Mucosa of rectum (tissue), 2 donors: ENCODE results near the gene ENTPD1.
"Not testable (repeated sequence)": the region's sequence is repeated elsewhere in the genome, so short reads cannot be mapped to it uniquely, and the experiment has no call there.

Source experiments
- H3K27ac ChIP-seq, 2 donors: one replicate each; pipeline ENCODE4 v1.7.0; 2013; ENCODE audit warnings: inconsistent platforms in 2 of 2, low read depth in 2 of 2, low read length in 2 of 2
- H3K27me3 ChIP-seq, 2 donors: one replicate each; pipeline ENCODE4 v1.7.0; 2013; ENCODE audit warnings: low read length in 2 of 2; ENCODE audit not compliant: control insufficient read depth in 2 of 2, insufficient read depth in 2 of 2
- H3K36me3 ChIP-seq, 2 donors: one replicate each; pipeline ENCODE4 v1.7.0; 2013; ENCODE audit warnings: low read length in 2 of 2; ENCODE audit not compliant: control insufficient read depth in 2 of 2, insufficient read depth in 2 of 2
- H3K4me1 ChIP-seq, 2 donors: one replicate each; pipeline ENCODE4 v1.7.0; 2013; ENCODE audit warnings: low read length in 2 of 2, mild to moderate bottlenecking in 1 of 2; ENCODE audit not compliant: control insufficient read depth in 2 of 2, insufficient read depth in 2 of 2
- H3K4me3 ChIP-seq, 2 donors: one replicate each; pipeline ENCODE4 v1.7.0; 2013; ENCODE audit warnings: low read length in 2 of 2
- H3K9ac ChIP-seq, 2 donors: one replicate each; pipeline ENCODE4 v1.7.0; 2013; ENCODE audit warnings: low read length in 2 of 2, low read depth in 1 of 2, mild to moderate bottlenecking in 1 of 2
- H3K9me3 ChIP-seq, 2 donors: one replicate each; pipeline ENCODE4 v1.7.0; 2013; ENCODE audit warnings: low read length in 2 of 2; ENCODE audit not compliant: control insufficient read depth in 2 of 2
- donor health status: healthy.
- donor health status: Normal muscosa, but diverticular disease.

Gene ENTPD1

DNA sequence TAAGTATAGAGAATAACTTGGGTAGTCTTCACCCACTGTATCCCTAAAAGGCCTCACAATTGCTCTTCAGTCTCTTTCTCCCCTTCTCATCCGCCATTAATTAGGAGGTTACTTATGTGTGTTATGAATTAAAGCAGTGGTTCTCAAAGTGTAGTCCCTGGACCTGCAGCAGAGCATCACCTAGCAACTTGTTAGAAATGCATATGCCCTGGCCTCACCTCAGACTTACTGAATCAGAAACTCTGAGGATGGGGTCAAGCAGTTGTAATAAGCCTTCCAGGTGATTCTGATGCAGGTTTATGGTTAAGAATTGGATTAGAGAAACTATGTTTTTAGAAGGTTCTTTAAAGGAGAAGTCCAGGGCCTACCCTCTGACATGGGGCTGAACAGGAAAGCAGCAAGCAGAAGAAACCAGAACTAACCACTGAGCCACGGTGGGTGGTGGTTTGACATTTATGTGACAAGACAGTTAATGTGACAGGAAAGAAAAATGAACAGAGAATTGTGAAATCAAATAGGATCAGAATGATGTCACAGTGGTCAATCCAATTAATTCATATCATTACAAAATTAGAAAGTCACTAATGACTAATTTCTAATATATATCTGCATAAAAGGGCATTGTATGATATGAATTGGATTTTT lies 37.6 kb downstream of the ENTPD1 start:
- Histone ChIP-seq H3K27ac (peak overlapping the region; percentile 59 to 63), H3K9me3 (no peaks in the 10 kb centered on the region), H3K4me1 (peaks cover 0 to 2% of the 10 kb centered on the region in 2 donors), H3K27me3 (no peaks in the 10 kb centered on the region), H3K9ac (no peak overlapping the region), H3K4me3 (no peak overlapping the region), H3K36me3 (no peaks in the 10 kb centered on the region)

DNA sequence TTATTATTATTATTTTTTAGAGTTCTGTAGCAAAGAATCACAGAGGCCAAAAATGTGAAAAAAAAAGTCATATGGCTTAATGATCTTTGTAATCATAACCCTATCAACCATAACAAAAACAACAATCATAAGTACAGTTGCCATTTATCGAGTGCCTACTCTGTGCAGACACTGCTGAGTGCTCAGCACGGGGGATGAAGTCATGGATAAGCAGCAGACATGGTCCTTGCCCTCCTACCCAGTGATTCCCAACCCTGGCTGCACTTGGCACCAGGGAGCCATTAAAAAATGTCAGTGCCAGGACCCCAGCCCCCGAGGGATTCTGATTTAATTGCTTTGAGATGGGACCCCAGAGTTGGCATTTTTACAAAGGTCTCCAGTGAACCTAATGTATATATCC lies 38.2 kb downstream of the ENTPD1 start:
- H3K9ac ChIP-seq = no peak overlapping the region
- peak overlapping the region in 1 of 2 donors; percentile 2 for H3K27ac ChIP-seq
- H3K4me1 ChIP-seq = peaks cover 0 to 2% of the 10 kb centered on the region in 2 donors
- H3K4me3 ChIP-seq = no peak overlapping the region
- H3K27me3 ChIP-seq = no peaks in the 10 kb centered on the region
- H3K9me3 ChIP-seq = no peaks in the 10 kb centered on the region
- no peaks in the 10 kb centered on the region for H3K36me3 ChIP-seq

DNA sequence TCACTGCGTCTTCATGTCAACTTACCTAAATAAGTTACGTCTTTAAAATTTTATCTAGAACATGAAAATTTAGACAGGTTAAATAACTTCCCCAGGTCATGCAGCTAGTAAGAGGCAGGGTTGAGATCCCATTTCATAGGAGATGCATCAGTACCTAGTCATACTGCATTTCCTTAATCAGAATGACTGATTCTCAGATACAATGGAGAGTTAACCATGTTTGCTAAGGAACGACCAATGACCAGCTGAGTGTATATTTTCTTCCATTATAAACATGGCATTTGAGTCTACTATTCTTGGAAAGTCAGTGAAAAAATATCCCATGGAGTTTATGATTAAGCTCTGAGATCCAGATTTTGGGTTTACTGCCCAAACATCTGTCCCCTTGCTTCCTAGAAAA lies 39.6 kb downstream of the ENTPD1 start:
- H3K9ac ChIP-seq = no peak overlapping the region
- no peak overlapping the region for H3K4me3 ChIP-seq
- no peaks in the 10 kb centered on the region for H3K27me3 ChIP-seq
- no peaks in the 10 kb centered on the region for H3K9me3 ChIP-seq
- H3K4me1 ChIP-seq = peaks cover 0 to 2% of the 10 kb centered on the region in 2 donors
- no peaks in the 10 kb centered on the region for H3K36me3 ChIP-seq
- H3K27ac ChIP-seq = no peak overlapping the region

DNA sequence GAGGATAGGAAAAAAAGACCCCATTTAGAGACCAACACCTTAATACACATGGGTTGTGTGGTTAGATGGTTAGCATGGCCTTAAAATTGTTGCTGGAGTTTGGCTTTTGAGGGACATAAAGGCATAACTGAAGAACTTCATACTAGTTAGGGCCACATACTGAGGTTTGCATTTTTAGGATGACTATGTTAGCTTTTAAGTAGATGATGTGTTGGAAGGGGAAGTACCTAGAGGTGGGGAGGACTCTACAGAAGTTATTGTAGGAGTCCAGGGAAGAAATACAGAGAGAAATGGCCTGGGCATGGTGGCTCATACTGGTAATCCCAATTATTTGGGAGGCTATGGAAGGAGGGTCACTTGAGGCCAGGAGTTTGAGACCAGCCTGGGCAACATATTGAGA lies 40.5 kb downstream of the ENTPD1 start:
- peaks cover 0 to 2% of the 10 kb centered on the region in 2 donors for H3K4me1 ChIP-seq
- no peak overlapping the region for H3K4me3 ChIP-seq
- no peaks in the 10 kb centered on the region for H3K27me3 ChIP-seq
- H3K36me3 ChIP-seq = no peaks in the 10 kb centered on the region
- no peaks in the 10 kb centered on the region for H3K9me3 ChIP-seq
- no peak overlapping the region for H3K9ac ChIP-seq
- H3K27ac ChIP-seq = no peak overlapping the region

DNA sequence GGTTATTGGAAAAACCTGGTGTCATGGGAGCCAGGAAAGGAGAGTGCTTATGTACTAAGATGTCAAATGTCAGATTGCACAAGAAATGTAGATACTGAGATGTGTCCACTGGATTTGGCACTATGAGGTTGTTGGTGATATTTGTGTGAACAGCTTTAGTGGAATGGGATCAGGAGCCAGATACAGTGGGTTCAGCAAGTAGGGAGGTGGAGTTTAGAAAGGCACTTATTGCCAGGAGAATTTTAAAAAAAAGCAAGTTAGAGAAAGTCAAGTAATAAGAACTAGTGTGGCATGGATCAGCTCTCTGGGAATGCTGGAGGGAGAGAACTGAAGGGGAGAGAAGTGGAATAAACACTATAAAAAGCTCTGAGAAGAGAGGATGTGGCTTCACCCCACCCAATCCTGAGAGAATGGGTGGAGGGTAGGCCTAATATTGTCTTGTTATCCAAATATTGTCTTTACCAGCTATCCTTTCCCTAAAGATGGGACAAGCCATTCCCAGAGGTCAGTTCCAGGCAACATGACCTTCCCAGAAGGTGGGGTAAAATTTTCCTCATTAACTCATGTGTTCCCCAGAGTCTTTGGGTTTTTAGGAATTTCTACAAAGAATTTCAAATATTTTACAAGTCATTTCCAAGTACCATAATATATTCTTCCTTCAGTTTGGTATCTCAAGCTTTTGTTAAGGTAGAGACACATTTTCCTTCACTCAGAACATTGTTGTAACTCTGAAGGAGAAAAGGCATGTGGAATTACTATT lies 42.3 kb downstream of the ENTPD1 start:
- no peaks in the 10 kb centered on the region for H3K36me3 ChIP-seq
- no peak overlapping the region for H3K4me3 ChIP-seq
- H3K27me3 ChIP-seq = no peaks in the 10 kb centered on the region
- H3K9me3 ChIP-seq = no peaks in the 10 kb centered on the region
- no peak overlapping the region for H3K9ac ChIP-seq
- no peak overlapping the region for H3K27ac ChIP-seq
- no peaks in the 10 kb centered on the region for H3K4me1 ChIP-seq

DNA sequence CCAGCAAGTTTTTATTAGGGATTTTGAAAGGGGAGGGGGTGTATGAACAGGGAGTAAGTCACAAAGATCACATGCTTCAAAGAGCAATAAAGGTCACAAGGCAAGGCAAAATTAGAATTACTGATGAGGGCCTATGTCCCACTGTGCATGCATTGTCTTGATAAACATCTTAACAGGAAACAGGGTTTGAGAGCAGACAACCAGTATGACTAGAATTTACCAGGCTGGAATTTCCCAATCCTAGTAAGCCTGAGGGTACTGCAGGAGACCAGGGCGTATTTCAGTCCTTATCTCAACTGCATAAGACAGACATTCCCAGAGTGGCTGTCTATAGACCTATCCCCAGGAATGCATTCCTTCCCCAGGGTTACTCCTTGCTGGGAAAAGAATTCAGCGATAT lies 44.3 kb downstream of the ENTPD1 start:
- H3K27me3 ChIP-seq, H3K9ac ChIP-seq, H3K27ac ChIP-seq, H3K36me3 ChIP-seq, H3K4me1 ChIP-seq, H3K4me3 ChIP-seq, H3K9me3 ChIP-seq: not testable (repeated sequence)

DNA sequence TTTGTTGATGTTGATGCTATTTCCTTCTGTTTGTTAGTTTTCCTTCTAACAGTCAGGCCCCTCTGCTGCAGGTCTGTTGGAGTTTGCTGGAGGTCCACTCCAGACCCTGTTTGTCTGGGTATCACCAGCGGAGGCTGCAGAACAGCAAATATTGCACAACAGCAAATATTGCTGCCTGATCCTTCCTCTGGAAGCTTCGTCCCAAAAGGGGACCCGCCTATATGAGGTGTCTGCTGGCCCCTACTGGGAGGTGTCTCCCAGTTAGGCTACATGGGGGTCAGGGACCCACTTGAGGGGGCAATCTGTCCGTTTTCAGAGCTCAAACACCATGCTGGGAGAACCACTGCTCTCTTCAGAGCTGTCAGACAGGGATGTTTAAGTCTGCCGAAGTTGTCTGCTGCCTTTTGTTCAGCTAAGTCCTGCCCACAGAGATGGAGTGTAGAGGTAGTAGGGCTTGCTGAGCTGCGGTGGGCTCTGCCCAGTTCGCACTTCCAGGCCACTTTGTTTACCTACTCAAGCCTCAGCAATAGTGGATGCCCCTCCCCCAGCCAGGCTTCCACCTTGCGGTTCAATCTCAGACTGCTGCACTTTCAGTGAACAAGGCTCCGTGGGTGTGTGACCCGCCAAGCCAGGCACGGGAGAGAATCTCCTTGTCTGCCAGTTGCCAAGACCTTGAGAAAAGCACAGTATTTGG lies 50.9 kb downstream of the ENTPD1 start:
- not testable (repeated sequence) for H3K4me1 ChIP-seq, H3K9me3 ChIP-seq, H3K27ac ChIP-seq, H3K36me3 ChIP-seq, H3K9ac ChIP-seq, H3K4me3 ChIP-seq, H3K27me3 ChIP-seq

DNA sequence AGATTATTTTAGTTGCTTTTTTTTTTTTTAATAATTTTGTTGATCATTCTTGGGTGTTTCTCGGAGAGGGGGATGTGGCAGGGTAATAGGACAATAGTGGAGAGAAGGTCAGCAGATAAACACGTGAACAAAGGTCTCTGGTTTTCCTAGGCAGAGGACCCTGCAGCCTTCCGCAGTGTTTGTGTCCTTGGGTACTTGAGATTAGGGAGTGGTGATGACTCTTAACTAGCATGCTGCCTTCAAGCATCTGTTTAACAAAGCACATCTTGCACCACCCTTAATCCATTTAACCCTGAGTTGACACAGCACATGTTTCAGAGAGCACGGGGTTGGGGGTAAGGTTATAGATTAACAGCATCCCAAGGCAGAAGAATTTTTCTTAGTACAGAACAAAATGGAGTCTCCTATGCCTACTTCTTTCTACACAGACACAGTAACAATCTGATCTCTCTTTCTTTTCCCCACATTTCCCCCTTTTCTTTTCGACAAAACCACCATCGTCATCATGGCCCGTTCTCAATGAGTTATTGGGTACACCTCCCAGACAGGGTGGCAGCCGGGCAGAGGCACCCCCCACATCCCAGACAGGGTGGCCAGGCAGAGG lies 52.8 kb downstream of the ENTPD1 start:
- H3K27me3 ChIP-seq, H3K9ac ChIP-seq, H3K27ac ChIP-seq, H3K9me3 ChIP-seq, H3K4me3 ChIP-seq, H3K36me3 ChIP-seq, H3K4me1 ChIP-seq: not testable (repeated sequence)

DNA sequence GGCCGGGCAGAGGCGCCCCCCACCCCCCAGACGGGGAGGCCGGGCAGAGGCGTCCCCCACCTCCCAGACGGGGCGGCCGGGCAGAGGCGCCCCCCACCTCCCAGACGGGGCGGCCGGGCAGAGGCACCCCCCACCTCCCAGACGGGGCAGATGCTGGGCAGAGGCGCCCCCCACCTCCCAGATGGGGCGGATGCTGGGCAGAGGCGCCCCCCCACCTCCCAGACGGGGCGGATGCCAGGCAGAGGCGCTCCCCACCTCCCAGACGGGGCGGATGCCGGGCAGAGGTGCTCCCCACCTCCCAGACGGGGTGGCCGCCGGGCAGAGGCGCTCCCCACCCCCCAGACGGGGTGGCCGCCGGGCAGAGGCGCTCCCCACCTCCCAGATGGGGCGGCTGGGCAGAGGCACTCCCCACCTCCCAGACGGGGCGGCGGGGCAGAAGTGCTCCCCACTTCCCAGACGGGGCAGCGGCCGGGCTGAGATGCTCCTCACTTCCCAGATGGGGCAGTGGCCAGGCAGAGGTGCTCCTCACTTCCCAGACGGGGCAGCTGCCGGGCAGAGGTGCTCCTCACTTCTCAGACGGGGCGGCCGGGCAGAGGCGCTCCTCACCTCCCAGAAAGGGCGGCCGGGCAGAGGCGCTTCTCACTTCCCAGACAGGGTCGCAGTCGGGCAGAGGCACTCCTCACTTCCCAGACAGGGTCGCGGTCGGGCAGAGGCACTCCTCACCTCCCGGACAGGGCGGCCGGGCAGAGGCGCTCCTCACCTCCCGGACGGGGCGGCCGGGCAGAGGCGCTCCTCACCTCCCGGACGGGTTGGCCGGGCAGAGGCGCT lies 53.6 kb downstream of the ENTPD1 start:
- peaks cover 0 to 7% of the 10 kb centered on the region in 2 donors for H3K4me1 ChIP-seq
- no peaks in the 10 kb centered on the region for H3K9me3 ChIP-seq
- H3K27ac ChIP-seq = no peak overlapping the region
- H3K4me3 ChIP-seq = no peak overlapping the region
- H3K36me3 ChIP-seq = no peaks in the 10 kb centered on the region
- no peaks in the 10 kb centered on the region for H3K27me3 ChIP-seq
- H3K9ac ChIP-seq = no peak overlapping the region
